Measurements from ENCODE around the gene ARX.

GRCh38 chrX:25043192-25043591, 27.4 kb upstream of the ARX start:
- TF ChIP-seq MAX (CRISPR knock-in tag; IDR thresholded peaks at IDR 0.05): no peak
- TF ChIP-seq RAD21 (CRISPR knock-in tag; conservative IDR thresholded peaks at IDR 0.05 in 1 of 2, IDR thresholded peaks at IDR 0.05 in 1 of 2): no peak
- no peak for TF ChIP-seq IRF2 (CRISPR knock-in tag; IDR thresholded peaks at IDR 0.05)
- TF ChIP-seq NCOR1 (IDR thresholded peaks at IDR 0.05): no peak
- TF ChIP-seq PHF8 (IDR thresholded peaks at IDR 0.05; ENCODE audit: borderline replicate concordance, low read length): no peak
- TF ChIP-seq SPI1 (IDR thresholded peaks at IDR 0.05; ENCODE audit: borderline replicate concordance, low read depth, low read length): no peak
